Muscle of leg (tissue), 11 donors: ENCODE data around the gene MAPK8. TPM values are rescaled to one million over a fixed set of nuclear protein-coding genes. Genes with fewer than 3 reads are reported as not detected.

ENCODE experiments used
- DNase-seq: peaks from one replicate; pipeline ENCODE4 v3.0.0; 2013
- H3K27ac ChIP-seq: one replicate; pipeline ENCODE4 v1.5.1; 2013; ENCODE audit warnings: mild to moderate bottlenecking, low read length, control low read depth
- H3K27me3 ChIP-seq: one replicate; pipeline ENCODE4 v1.6.1; 2013; ENCODE audit warnings: low read length; ENCODE audit not compliant: control insufficient read depth, insufficient read depth
- H3K36me3 ChIP-seq: one replicate; pipeline ENCODE4 v1.6.1; 2013; ENCODE audit warnings: low read length; ENCODE audit not compliant: control insufficient read depth, insufficient read depth
- H3K4me1 ChIP-seq: one replicate; pipeline ENCODE4 v1.6.1; 2013; ENCODE audit warnings: low read length; ENCODE audit not compliant: control insufficient read depth, insufficient read depth
- H3K4me3 ChIP-seq: one replicate; pipeline ENCODE4 v1.5.1; 2013; ENCODE audit warnings: low read length, control low read depth
- H3K9me3 ChIP-seq: replicated peaks from 2 replicates; pipeline ENCODE4 v1.6.1; 2013; ENCODE audit warnings: low read depth, low read length; ENCODE audit not compliant: control insufficient read depth
- WGBS: methylation state at CpG from one replicate; pipeline ENCODE4 v1.1.5; 2013; ENCODE audit warnings: missing lambda C conversion rate; ENCODE audit not compliant: insufficient coverage; 5-methylcytosine and 5-hydroxymethylcytosine counted together
- polyA plus RNA-seq, 8 donors: library from polyadenylated mRNA; unstranded; fragments of 120-200 nt; gene quantifications; one replicate each; pipeline versions ENCODE4 v1.2.1 to v1.2.3, GENCODE V29; 2013; ENCODE audit warnings: inconsistent platforms in 1 of 8, low replicate concordance in 1 of 8; ENCODE audit not compliant: insufficient read length in 8 of 8, insufficient read depth in 1 of 8
- total RNA-seq: library from RNA; stranded (reverse); fragments of 120-200 nt; gene quantifications from one replicate; pipeline ENCODE4 v1.2.4, GENCODE V29; 2013

Gene MAPK8
- total and polyA plus RNA-seq, 9 donors: 26.0 to 45.5 (median 32.2) TPM

- no peaks in the 10 kb centered on the region for H3K27me3 ChIP-seq
- no CpG with 5 or more reads among the region's 6 CpGs for WGBS
- H3K9me3 ChIP-seq: peaks cover 8% of the 10 kb centered on the region
- no peak for DNase-seq
- H3K36me3 ChIP-seq: peaks cover 4% of the 10 kb centered on the region
- no peak overlapping the region for H3K27ac ChIP-seq
- no peak overlapping the region for H3K4me3 ChIP-seq
- no peaks in the 10 kb centered on the region for H3K4me1 ChIP-seq
Observed at GRCh38 chr10:48410503-48410902, 104.0 kb downstream of the MAPK8 start.

- Histone ChIP-seq H3K4me3 (no peak overlapping the region), H3K9me3 (peaks cover 8% of the 10 kb centered on the region), H3K27me3 (no peaks in the 10 kb centered on the region), H3K36me3 (no peaks in the 10 kb centered on the region), H3K27ac (no peak overlapping the region), H3K4me1 (no peaks in the 10 kb centered on the region)
- WGBS: 100% methylated on average over 1 of the region's 2 CpGs
- DNase-seq: no peak
Observed at GRCh38 chr10:48411510-48411909, 105.0 kb downstream of the MAPK8 start.

GRCh38 chr10:48412081-48412480 is 105.6 kb downstream of the MAPK8 start:
- Histone ChIP-seq H3K9me3 (peaks cover 8% of the 10 kb centered on the region), H3K4me3 (no peak overlapping the region), H3K27me3 (no peaks in the 10 kb centered on the region), H3K36me3 (no peaks in the 10 kb centered on the region), H3K27ac (no peak overlapping the region), H3K4me1 (no peaks in the 10 kb centered on the region)
- no CpG with 5 or more reads among the region's 3 CpGs for WGBS
- no peak for DNase-seq

GRCh38 chr10:48412933-48413332 is 106.5 kb downstream of the MAPK8 start:
- WGBS: 100% methylated on average over 1 of the region's 4 CpGs
- no peak for DNase-seq
- Histone ChIP-seq H3K36me3 (no peaks in the 10 kb centered on the region), H3K9me3 (peaks cover 8% of the 10 kb centered on the region), H3K4me3 (no peak overlapping the region), H3K27ac (no peak overlapping the region), H3K27me3 (no peaks in the 10 kb centered on the region), H3K4me1 (no peaks in the 10 kb centered on the region)

- no CpG with 5 or more reads among the region's 1 CpG for WGBS
Observed at GRCh38 chr10:48414160-48414559, 107.7 kb downstream of the MAPK8 start.

GRCh38 chr10:48414778-48415177 is 108.3 kb downstream of the MAPK8 start:
- Histone ChIP-seq H3K4me1 (no peaks in the 10 kb centered on the region), H3K27ac (no peak overlapping the region), H3K27me3 (no peaks in the 10 kb centered on the region), H3K36me3 (no peaks in the 10 kb centered on the region), H3K4me3 (no peak overlapping the region), H3K9me3 (peaks cover 8% of the 10 kb centered on the region)
- WGBS: no CpG with 5 or more reads among the region's 1 CpG
- DNase-seq: no peak

More at GRCh38 chr10:48414160-48414559, 107.7 kb downstream of the MAPK8 start:
- Histone ChIP-seq H3K9me3 (peaks cover 8% of the 10 kb centered on the region), H3K27ac (no peak overlapping the region), H3K36me3 (no peaks in the 10 kb centered on the region), H3K27me3 (no peaks in the 10 kb centered on the region), H3K4me3 (no peak overlapping the region), H3K4me1 (no peaks in the 10 kb centered on the region)
- DNase-seq: no peak

- Histone ChIP-seq H3K27me3 (no peaks in the 10 kb centered on the region), H3K9me3 (peaks cover 8% of the 10 kb centered on the region), H3K36me3 (no peaks in the 10 kb centered on the region), H3K4me1 (no peaks in the 10 kb centered on the region), H3K4me3 (no peak overlapping the region), H3K27ac (no peak overlapping the region)
- whole genome bisulfite sequencing: no CpG with 5 or more reads among the region's 2 CpGs
- no peak for DNase-seq
Observed at GRCh38 chr10:48416584-48417232, 110.2 kb downstream of the MAPK8 start.

- WGBS: no CpG with 5 or more reads among the region's 1 CpG
- no peak overlapping the region for H3K27ac ChIP-seq
- DNase-seq: no peak
- H3K27me3 ChIP-seq: no peaks in the 10 kb centered on the region
- H3K4me3 ChIP-seq: no peak overlapping the region
- H3K4me1 ChIP-seq: no peaks in the 10 kb centered on the region
- H3K9me3 ChIP-seq: peaks cover 3% of the 10 kb centered on the region
- H3K36me3 ChIP-seq: no peaks in the 10 kb centered on the region
Observed at GRCh38 chr10:48417374-48417773, 110.9 kb downstream of the MAPK8 start.

- no peak overlapping the region for H3K27ac ChIP-seq
- H3K4me1 ChIP-seq: no peaks in the 10 kb centered on the region
- no peaks in the 10 kb centered on the region for H3K27me3 ChIP-seq
- WGBS: no CpG with 5 or more reads among the region's 5 CpGs
- H3K9me3 ChIP-seq: no peaks in the 10 kb centered on the region
- H3K4me3 ChIP-seq: no peak overlapping the region
- no peak for DNase-seq
- H3K36me3 ChIP-seq: no peaks in the 10 kb centered on the region
Observed at GRCh38 chr10:48418189-48418788, 111.8 kb downstream of the MAPK8 start.

GRCh38 chr10:48419714-48420113 is 113.2 kb downstream of the MAPK8 start:
- Histone ChIP-seq H3K9me3 (no peaks in the 10 kb centered on the region), H3K27ac (no peak overlapping the region), H3K4me1 (no peaks in the 10 kb centered on the region), H3K4me3 (no peak overlapping the region), H3K27me3 (no peaks in the 10 kb centered on the region), H3K36me3 (no peaks in the 10 kb centered on the region)
- no CpG with 5 or more reads among the region's 4 CpGs for WGBS
- no peak for DNase-seq
